ENCODE results near the gene C8A.

C8A gene

DNA sequence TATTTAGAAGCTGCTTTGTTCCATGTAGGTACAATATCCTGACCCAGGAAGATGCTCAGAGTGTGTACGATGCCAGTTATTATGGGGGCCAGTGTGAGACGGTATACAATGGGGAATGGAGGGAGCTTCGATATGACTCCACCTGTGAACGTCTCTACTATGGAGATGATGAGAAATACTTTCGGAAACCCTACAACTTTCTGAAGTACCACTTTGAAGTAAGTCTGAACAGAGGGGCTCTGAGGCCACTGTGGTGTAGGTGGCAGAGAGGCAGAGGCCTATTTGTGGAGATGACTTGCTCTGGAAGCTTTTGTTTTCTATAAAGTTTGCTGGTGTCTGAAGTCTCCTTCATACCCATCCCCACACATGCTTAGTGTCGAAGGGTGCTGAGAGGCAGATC is 26.8 kb downstream of the C8A start:
- no peak for DNase-seq (ENCODE audit: extremely low spot score)
- CTCF ChIA-PET: interaction anchor here (1.9 kb wide), 1 partner anchor 8 kb away, joined by 4 read pairs; no protein-coding TSS in a partner anchor
- TF ChIP-seq, protein P1, sequence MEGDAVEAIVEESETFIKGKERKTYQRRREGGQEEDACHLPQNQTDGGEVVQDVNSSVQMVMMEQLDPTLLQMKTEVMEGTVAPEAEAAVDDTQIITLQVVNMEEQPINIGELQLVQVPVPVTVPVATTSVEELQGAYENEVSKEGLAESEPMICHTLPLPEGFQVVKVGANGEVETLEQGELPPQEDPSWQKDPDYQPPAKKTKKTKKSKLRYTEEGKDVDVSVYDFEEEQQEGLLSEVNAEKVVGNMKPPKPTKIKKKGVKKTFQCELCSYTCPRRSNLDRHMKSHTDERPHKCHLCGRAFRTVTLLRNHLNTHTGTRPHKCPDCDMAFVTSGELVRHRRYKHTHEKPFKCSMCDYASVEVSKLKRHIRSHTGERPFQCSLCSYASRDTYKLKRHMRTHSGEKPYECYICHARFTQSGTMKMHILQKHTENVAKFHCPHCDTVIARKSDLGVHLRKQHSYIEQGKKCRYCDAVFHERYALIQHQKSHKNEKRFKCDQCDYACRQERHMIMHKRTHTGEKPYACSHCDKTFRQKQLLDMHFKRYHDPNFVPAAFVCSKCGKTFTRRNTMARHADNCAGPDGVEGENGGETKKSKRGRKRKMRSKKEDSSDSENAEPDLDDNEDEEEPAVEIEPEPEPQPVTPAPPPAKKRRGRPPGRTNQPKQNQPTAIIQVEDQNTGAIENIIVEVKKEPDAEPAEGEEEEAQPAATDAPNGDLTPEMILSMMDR (IDR thresholded peaks at IDR 0.05; ENCODE audit: control extremely low read depth, extremely low read depth, low read depth, missing control alignments): no peak
- POLR2A ChIA-PET: no interaction called here

DNA sequence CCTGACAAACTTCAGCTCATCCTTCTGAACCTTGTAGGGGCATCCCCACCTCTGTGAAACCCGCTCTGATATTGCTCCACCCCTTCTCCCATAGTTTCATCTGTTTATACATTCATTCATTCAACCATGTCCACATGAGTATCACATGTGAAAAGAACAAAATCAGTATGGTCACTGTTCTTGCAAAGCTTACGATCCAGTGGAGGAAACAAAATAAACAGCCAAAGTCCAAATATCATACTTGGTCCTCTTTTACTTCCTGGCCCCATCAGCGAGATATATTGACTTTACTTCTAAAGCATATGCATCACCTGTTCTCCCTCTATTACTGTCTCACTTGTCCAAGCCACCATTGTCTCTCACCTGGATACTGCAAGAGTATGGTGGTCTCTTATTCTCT is 35.6 kb downstream of the C8A start:
- CTCF ChIA-PET: interaction anchor here (1.2 to 2.0 kb wide), 4 partner anchors 9 to 14 kb away, joined by 3 to 4 read pairs (median 4); no protein-coding TSS in a partner anchor
- POLR2A ChIA-PET: no interaction called here
- TF ChIP-seq, protein P1 (IDR thresholded peaks at IDR 0.05; ENCODE audit: control extremely low read depth, extremely low read depth, low read depth, missing control alignments): no peak
- no peak for DNase-seq (ENCODE audit: extremely low spot score)

DNA sequence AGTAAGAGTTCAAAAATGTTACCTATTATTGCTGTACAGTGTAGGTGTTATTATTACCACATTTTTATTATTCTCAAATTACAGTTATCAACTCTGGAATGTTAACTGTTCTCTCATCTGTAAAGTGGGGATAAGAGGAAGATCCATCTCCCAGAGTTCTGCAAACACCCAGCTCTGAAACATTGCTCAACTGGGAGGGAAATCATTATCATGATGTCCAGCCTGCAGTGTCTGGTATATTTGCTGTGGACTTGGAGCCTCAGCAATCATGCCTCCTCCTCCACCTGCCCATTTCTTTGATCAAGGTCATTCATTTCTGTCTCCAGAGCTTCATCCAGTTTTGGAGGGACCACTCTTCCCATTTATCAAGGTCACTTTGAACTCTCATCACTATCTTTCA is 39.4 kb downstream of the C8A start:
- ChIA-PET POLR2A (no interaction called here), CTCF (no interaction called here)
- TF ChIP-seq, protein P1 (IDR thresholded peaks at IDR 0.05; ENCODE audit: control extremely low read depth, extremely low read depth, low read depth, missing control alignments): no peak
- DNase-seq (ENCODE audit: extremely low spot score): no peak

DNA sequence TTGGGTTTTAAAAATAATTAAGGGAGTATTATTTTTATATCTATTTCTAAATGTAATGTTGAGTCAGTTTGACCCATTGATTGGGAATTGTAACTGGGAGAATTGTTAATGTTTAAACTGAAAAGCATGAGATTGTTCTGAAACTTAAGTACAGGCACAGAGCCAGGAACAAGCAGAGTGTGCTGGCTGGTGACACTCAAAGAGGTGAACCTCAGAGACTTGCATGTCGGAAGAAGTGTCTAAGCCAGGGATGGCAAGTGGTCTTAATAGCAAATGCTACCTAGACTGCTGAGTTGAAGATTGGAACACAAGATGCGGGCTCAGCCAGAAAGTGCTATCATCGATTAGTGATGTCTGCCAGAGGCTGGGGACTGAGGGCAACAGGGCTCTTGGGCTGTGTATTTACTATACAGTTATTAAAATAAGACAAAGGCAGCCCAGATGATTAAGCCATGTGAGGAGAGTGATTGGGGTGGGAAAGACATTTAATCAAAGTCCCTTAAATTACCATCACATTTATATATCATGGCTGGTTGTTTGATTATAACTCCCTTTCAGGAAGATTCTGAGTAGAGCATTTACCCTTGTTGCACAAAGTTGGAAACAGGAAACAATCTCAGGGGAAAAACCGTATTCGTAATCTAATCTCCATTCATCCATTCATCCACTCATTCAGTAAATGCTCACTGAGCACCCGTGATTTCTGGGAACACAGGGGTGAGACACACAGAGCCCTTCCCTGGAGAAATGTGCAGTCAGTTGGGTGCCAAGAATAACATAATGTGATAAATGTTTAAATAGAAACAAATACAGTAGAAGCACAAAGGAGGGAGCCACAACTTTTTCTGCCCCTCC is 42.8 kb downstream of the C8A start:
- ChIA-PET CTCF (interaction anchor here (1.0 kb wide), 1 partner anchor 10 kb away, joined by 3 read pairs; no protein-coding TSS in a partner anchor), POLR2A (no interaction called here)
- no peak for DNase-seq (ENCODE audit: extremely low spot score)
- TF ChIP-seq, protein P1 (IDR thresholded peaks at IDR 0.05; ENCODE audit: control extremely low read depth, extremely low read depth, low read depth, missing control alignments): no peak

DNA sequence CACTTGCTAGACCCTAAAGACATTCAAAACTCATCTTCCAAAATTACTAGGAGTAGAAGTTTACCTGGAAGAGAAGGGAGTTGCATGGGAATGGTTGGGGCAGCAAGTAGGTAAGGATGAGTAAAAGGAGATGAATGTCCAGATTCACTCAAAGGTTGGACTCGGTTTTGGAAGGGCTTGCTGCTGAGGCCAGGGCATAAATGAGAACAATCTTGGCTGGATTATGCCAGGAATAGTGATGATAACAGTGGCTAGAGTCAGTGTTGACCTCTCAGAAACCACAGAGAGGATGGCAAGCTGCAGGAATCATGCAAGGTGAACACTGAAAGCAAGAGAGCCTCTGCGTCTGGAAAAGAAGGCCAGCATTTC is 43.4 kb downstream of the C8A start:
- ChIA-PET CTCF (no interaction called here), POLR2A (no interaction called here)
- DNase-seq (ENCODE audit: extremely low spot score): no peak
- TF ChIP-seq, protein P1 (IDR thresholded peaks at IDR 0.05; ENCODE audit: control extremely low read depth, extremely low read depth, low read depth, missing control alignments): no peak

DNA sequence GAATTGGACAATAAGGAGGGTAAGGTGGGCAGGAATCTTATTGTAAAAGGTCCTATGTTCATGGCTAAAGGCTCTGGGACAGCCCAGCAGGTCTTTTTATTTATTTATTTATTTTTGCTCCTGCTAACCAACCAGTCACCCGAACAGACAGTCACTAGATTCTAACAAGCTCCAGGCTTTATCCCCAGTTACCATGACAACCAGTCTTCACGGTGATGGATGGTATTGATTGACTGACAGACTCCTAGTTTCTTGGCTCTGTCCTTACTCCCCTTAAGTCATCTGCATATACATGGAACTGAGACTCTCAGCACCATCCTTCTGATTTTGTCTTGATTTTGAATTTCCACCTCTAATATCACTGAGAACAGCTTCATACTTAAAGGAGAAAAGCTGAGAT is 44.3 kb downstream of the C8A start:
- POLR2A ChIA-PET: no interaction called here
- DNase-seq (ENCODE audit: extremely low spot score): no peak
- CTCF ChIA-PET: no interaction called here
- TF ChIP-seq, protein P1 (IDR thresholded peaks at IDR 0.05; ENCODE audit: control extremely low read depth, extremely low read depth, low read depth, missing control alignments): no peak

Data from GM10248 (cell line).